Stimulated activated CD8-positive, alpha-beta memory T cell treated with anti-CD3 and anti-CD28 coated beads, Interleukin-12 subunit alpha, Interleukin-12 subunit beta, amount 100 ng/mL, for 24 hours (primary cell): ENCODE data around the gene GASK1A.

Experiments used
- DNase-seq: peaks from one replicate; pipeline ENCODE4 v3.0.0-alpha.2; 2020; ENCODE audit errors: extremely low read depth

Gene GASK1A

GRCh38 chr3:42982645-42983412, 3.7 kb downstream of the GASK1A start:
- DNase-seq = no peak

- no peak for DNase-seq
Observed at GRCh38 chr3:42983927-42984326, 4.8 kb downstream of the GASK1A start.

GRCh38 chr3:42984701-42985100, 5.6 kb downstream of the GASK1A start:
- no peak for DNase-seq

GRCh38 chr3:42988097-42988496, 9.0 kb downstream of the GASK1A start:
- no peak for DNase-seq

- DNase-seq = no peak
Observed at GRCh38 chr3:42988566-42988965, 9.5 kb downstream of the GASK1A start.

GRCh38 chr3:42991341-42992315, 12.5 kb downstream of the GASK1A start:
- DNase-seq = no peak

- no peak for DNase-seq
Observed at GRCh38 chr3:42994595-42994994, 15.5 kb downstream of the GASK1A start.

GRCh38 chr3:42996021-42996420, 16.9 kb downstream of the GASK1A start:
- DNase-seq = no peak

- DNase-seq = no peak
Observed at GRCh38 chr3:42996633-42997075, 17.5 kb downstream of the GASK1A start.

GRCh38 chr3:42999212-42999611, 20.1 kb downstream of the GASK1A start:
- no peak for DNase-seq

GRCh38 chr3:42999632-43000031, 20.5 kb downstream of the GASK1A start:
- no peak for DNase-seq

- no peak for DNase-seq
Observed at GRCh38 chr3:43000387-43000786, 21.3 kb downstream of the GASK1A start.

GRCh38 chr3:43001094-43001553, 22.0 kb downstream of the GASK1A start:
- no peak for DNase-seq

GRCh38 chr3:43001556-43002121, 22.5 kb downstream of the GASK1A start:
- DNase-seq = no peak

- no peak for DNase-seq
Observed at GRCh38 chr3:43004282-43004681, 25.2 kb downstream of the GASK1A start.

GRCh38 chr3:43005253-43005652, 26.1 kb downstream of the GASK1A start:
- no peak for DNase-seq

- DNase-seq = no peak
Observed at GRCh38 chr3:43005981-43006380, 26.9 kb downstream of the GASK1A start.

- no peak for DNase-seq
Observed at GRCh38 chr3:43006825-43007224, 27.7 kb downstream of the GASK1A start.

- no peak for DNase-seq
Observed at GRCh38 chr3:43009547-43009946, 30.4 kb downstream of the GASK1A start.

- no peak for DNase-seq
Observed at GRCh38 chr3:43010638-43011037, 31.5 kb downstream of the GASK1A start.

GRCh38 chr3:43011638-43012037, 32.5 kb downstream of the GASK1A start:
- no peak for DNase-seq

GRCh38 chr3:43012174-43012573, 33.1 kb downstream of the GASK1A start:
- DNase-seq = no peak
